HepG2 (cell line): ENCODE measurements around the gene KAT7. TPM values are rescaled to one million over a fixed set of nuclear protein-coding genes. Genes with fewer than 3 reads are reported as not detected.

Source experiments
- ATAC-seq: fragments of 200-7000 bp; cut with Tn5 transposase; 3 replicates; pipeline ENCODE4 v1.9.1; 2020; ENCODE audit warnings: mild to moderate bottlenecking, moderate library complexity
- BruUV-seq: library from RNA; stranded (reverse); fragments of 400-500 nt; replicated peaks from 2 replicates; lab custom pipeline; 2021; lab: Mats Ljungman, UMichigan
- CTCF ChIA-PET: fragments of 300-600 bp; formaldehyde crosslinking; extraction: SDS; loops from one replicate; lab custom pipeline; 2021; ENCODE audit warnings: low total read pairs, inconsistent platforms, low intra/inter-chr PET ratio; lab: Yijun Ruan, JAX
- POLR2A ChIA-PET: fragments of 350-600 bp; sonication (Branson Sonifier 250); formaldehyde crosslinking; loops from one replicate; lab custom pipeline; 2020; ENCODE audit warnings: antibody characterized with exemption, inconsistent platforms; lab: Yijun Ruan, JAX
- DNase-seq: peaks from one replicate; pipeline ENCODE4 v3.0.0-alpha.2; 2015; ENCODE audit warnings: low spot score
- FAIRE-seq: peaks from 3 replicates; lab custom pipeline; 2011; peaks lifted over from hg19 to GRCh38; lab: Jason Lieb, UNC
- H2AFZ ChIP-seq: one replicate; pipeline ENCODE4 v1.6.1; 2011; ENCODE audit warnings: low read length, inconsistent platforms
- H3K27ac ChIP-seq: fragments of 300-600 bp; 3 replicates; pipeline ENCODE4 v1.8.0; 2011; ENCODE audit warnings: mixed run types, mild to moderate bottlenecking, mixed read lengths, low read length, inconsistent platforms; ENCODE audit not compliant: insufficient read depth; ENCODE audit errors: extremely low read length
- H3K27me3 ChIP-seq, 2 experiments: fragments of 200-600 bp in 1 of 2; 2 replicates in 1 of 2; 3 replicates in 1 of 2; pipeline versions ENCODE4 v1.6.0 to v1.8.0; 2011; ENCODE audit warnings: low read length in 2 of 2, mild to moderate bottlenecking in 2 of 2, moderate library complexity in 2 of 2, inconsistent platforms in 1 of 2; ENCODE audit not compliant: insufficient read depth in 2 of 2, control insufficient read depth in 1 of 2
- H3K36me3 ChIP-seq, 2 experiments: fragments of 200-600 bp in 1 of 2; replicated peaks in 1 of 2; 2 replicates in 1 of 2; 3 replicates in 1 of 2; pipeline versions ENCODE4 v1.5.1 to v1.8.0; 2011; ENCODE audit warnings: low read length in 2 of 2, inconsistent platforms in 1 of 2; ENCODE audit not compliant: insufficient read depth in 2 of 2, control insufficient read depth in 1 of 2
- H3K4me1 ChIP-seq: 2 replicates; pipeline ENCODE4 v1.5.1; 2012; ENCODE audit warnings: low read length, inconsistent platforms; ENCODE audit not compliant: insufficient read depth
- H3K4me2 ChIP-seq: 2 replicates; pipeline ENCODE4 v1.6.0; 2011; ENCODE audit warnings: low read depth, low read length, inconsistent platforms
- H3K4me3 ChIP-seq, 3 experiments: fragments of 200-600 bp in 1 of 3; sonication (generic), shearing (Covaris generic) in 1 of 3; replicated peaks in 1 of 3; 2 replicates each; pipeline ENCODE4 v1.5.1; 2011 to 2016; ENCODE audit warnings: low read length in 3 of 3, inconsistent platforms in 2 of 3, low read depth in 2 of 3, mild to moderate bottlenecking in 2 of 3, control low read depth in 1 of 3, mixed read lengths in 1 of 3; ENCODE audit not compliant: insufficient read depth in 1 of 3
- H3K79me2 ChIP-seq: one replicate; pipeline ENCODE4 v1.6.1; 2011; ENCODE audit warnings: low read length, inconsistent platforms; ENCODE audit not compliant: insufficient read depth
- H3K9ac ChIP-seq: 2 replicates; pipeline ENCODE4 v1.6.0; 2011; ENCODE audit warnings: mild to moderate bottlenecking, low read depth, low read length, inconsistent platforms; ENCODE audit not compliant: insufficient read depth
- H3K9me3 ChIP-seq: 2 replicates; pipeline ENCODE4 v1.5.1; 2012; ENCODE audit warnings: mild to moderate bottlenecking, low read length
- H4K20me1 ChIP-seq: 2 replicates; pipeline ENCODE4 v1.6.0; 2011; ENCODE audit warnings: inconsistent platforms, mild to moderate bottlenecking, low read length, moderate library complexity; ENCODE audit not compliant: insufficient read depth
- BRD4 ChIP-seq: sonication (generic); formaldehyde crosslinking; IDR thresholded peaks from 2 replicates; pipeline ENCODE4 v1.4.0; 2020; ENCODE audit warnings: missing genetic modification reagents
- CEBPG ChIP-seq: IDR thresholded peaks from 2 replicates; pipeline ENCODE4 v1.6.1; 2016
- CREB1 ChIP-seq, 2 experiments: fragments of 450-650 bp in 1 of 2; IDR thresholded peaks; 2 replicates each; pipeline ENCODE4 v1.6.1; 2016 to 2017; ENCODE audit warnings: control low read depth in 1 of 2, mild to moderate bottlenecking in 1 of 2, missing compliant biosample characterization in 1 of 2, missing genetic modification characterization in 1 of 2
- HOXA7 ChIP-seq: sonication (generic); formaldehyde crosslinking; IDR thresholded peaks from 2 replicates; pipeline ENCODE4 v1.8.1; 2022; ENCODE audit warnings: mild to moderate bottlenecking, missing genetic modification reagents, moderate library complexity
- MYNN ChIP-seq: sonication (generic); formaldehyde crosslinking; IDR thresholded peaks from 2 replicates; pipeline ENCODE4 v1.4.0; 2020; ENCODE audit warnings: mild to moderate bottlenecking, low read depth, missing genetic modification reagents
- NFYC ChIP-seq: IDR thresholded peaks from 2 replicates; pipeline ENCODE4 v1.6.1; 2016; ENCODE audit warnings: missing genetic modification reagents, missing compliant biosample characterization
- RFXAP ChIP-seq: sonication (generic); formaldehyde crosslinking; IDR thresholded peaks from 2 replicates; pipeline ENCODE4 v1.4.0; 2020; ENCODE audit warnings: missing genetic modification reagents, borderline replicate concordance
- SIN3A ChIP-seq: IDR thresholded peaks from 2 replicates; pipeline ENCODE4 v1.6.1; 2011; ENCODE audit warnings: low read depth, mild to moderate bottlenecking, control low read depth, low read length, borderline replicate concordance
- ZFY ChIP-seq: sonication (generic); formaldehyde crosslinking; IDR thresholded peaks from 2 replicates; pipeline ENCODE4 v1.4.0; 2020; ENCODE audit warnings: missing genetic modification reagents
- ZNF260 ChIP-seq: sonication (generic); formaldehyde crosslinking; IDR thresholded peaks from 2 replicates; pipeline ENCODE4 v1.4.0; 2020; ENCODE audit warnings: missing genetic modification reagents, low read depth, mild to moderate bottlenecking, borderline replicate concordance
- ZNF335 ChIP-seq: sonication (generic); formaldehyde crosslinking; IDR thresholded peaks from 2 replicates; pipeline ENCODE4 v1.4.0; 2020; ENCODE audit warnings: missing genetic modification reagents
- ZNF354B ChIP-seq: sonication (generic); formaldehyde crosslinking; IDR thresholded peaks from 2 replicates; pipeline ENCODE4 v1.8.0; 2022; ENCODE audit warnings: mild to moderate bottlenecking, missing genetic modification reagents
- ZNF484 ChIP-seq: sonication (generic); formaldehyde crosslinking; IDR thresholded peaks from 2 replicates; pipeline ENCODE4 v1.5.1; 2020; ENCODE audit warnings: mild to moderate bottlenecking, low read depth, missing genetic modification reagents, borderline replicate concordance
- in situ Hi-C: cut with HindIII; loops from 2 replicates; pipeline ENCODE4 v1.10.0; 2017; ENCODE audit warnings: low pct_unique_long_range_greater_than_20kb; ENCODE audit not compliant: extremely low pct_ligation_motif_present
- intact Hi-C: fragments of 100-400 bp; cut with micrococcal nuclease; formaldehyde crosslinking; loops from one replicate; pipeline ENCODE4 v1.10.0; 2022; ENCODE audit not compliant: unreplicated experiment
- polyA plus RNA-seq, 8 experiments: library from polyadenylated mRNA; depleted of rRNA in 3 of 8; stranded (reverse) in 7 of 8; unstranded in 1 of 8; fragments of >200 nt; fragmentation: Illumina TruSeq in 4 of 8; extraction: Trizol in 4 of 8; gene quantifications; 2 replicates each; pipeline versions ENCODE4 v1.2.1 to v1.2.3, GENCODE V29; 2011 to 2016; ENCODE audit warnings: low read depth in 4 of 8, missing spikeins in 1 of 8, mixed read lengths in 1 of 8; ENCODE audit not compliant: insufficient read depth in 1 of 8
- total RNA-seq, 5 experiments: library from RNA; depleted of rRNA; stranded (reverse); fragments of >200 nt; fragmentation: Illumina TruSeq; extraction: Trizol; gene quantifications; 2 replicates each; pipeline ENCODE4 v1.2.3, GENCODE V29; 2016; ENCODE audit warnings: low read depth in 1 of 5
- TF ChIP-seq, protein P1 (sequence below): sonication (generic); formaldehyde crosslinking; IDR thresholded peaks from 2 replicates; pipeline ENCODE4 v1.4.0; 2020; ENCODE audit warnings: missing genetic modification reagents
- TF ChIP-seq, protein P2 (sequence below): IDR thresholded peaks from 2 replicates; pipeline ENCODE4 v1.6.1; 2016; ENCODE audit warnings: low read depth, control low read depth
- TF ChIP-seq, protein P3 (sequence below): sonication (generic); formaldehyde crosslinking; IDR thresholded peaks from 2 replicates; pipeline ENCODE4 v1.5.0; 2020; ENCODE audit warnings: mild to moderate bottlenecking, missing genetic modification reagents

The KAT7 gene
- total and polyA plus RNA-seq, 2 of the 13 experiments (the other 11 are each of a cell fraction or from before 2014, with no cell fraction given) = 21.2 to 39.2 TPM

DNA sequence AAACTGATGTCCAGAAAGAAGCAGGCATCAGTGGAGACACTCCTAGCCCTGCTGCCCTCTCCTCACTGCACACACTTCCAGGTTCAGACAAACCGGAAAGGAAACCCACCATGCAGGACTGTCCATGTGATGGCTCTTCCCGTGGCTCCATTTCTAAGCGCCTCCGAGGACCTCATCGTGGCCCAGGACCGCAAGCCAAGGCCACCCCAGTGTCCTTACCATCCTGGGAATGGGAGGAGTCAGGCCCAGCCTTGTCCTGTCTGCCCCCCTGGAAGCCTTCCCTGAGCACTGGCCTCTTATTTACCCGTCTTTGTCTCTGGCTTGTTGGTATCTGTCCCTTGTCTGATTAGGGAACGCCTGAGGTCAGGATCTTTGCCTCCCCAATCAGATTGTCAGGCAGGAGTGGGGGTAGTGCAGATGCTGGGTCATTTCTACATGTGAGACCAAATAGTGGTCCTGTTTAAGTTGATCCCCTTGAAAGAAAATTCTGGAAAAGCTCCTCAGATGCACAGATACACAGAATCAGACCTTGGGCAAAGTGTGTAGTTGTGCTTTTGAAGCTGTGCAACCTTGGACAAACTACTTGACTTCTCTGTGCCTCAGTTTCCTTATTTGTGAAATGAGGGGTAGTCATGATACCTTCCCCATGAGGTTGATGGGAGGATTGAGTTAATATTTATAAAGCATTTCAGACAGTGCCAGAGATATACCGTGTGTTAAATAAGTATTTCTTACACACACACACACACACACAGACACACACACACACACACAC is 58.6 kb downstream of the KAT7 start (continued):
- TF ChIP-seq RFXAP (CRISPR knock-in tag) (no peak), CREB1 (IDR thresholded peaks at IDR 0.05) (no peak), CREB1 (CRISPR knock-in tag; IDR thresholded peaks at IDR 0.05) (no peak), ZNF260 (CRISPR knock-in tag) (no peak), ZNF484 (no peak), HOXA7 (CRISPR knock-in tag) (no peak), SIN3A (no peak), ZNF354B (CRISPR knock-in tag) (no peak), NFYC (CRISPR knock-in tag) (no peak)
- TF ChIP-seq, protein P1, sequence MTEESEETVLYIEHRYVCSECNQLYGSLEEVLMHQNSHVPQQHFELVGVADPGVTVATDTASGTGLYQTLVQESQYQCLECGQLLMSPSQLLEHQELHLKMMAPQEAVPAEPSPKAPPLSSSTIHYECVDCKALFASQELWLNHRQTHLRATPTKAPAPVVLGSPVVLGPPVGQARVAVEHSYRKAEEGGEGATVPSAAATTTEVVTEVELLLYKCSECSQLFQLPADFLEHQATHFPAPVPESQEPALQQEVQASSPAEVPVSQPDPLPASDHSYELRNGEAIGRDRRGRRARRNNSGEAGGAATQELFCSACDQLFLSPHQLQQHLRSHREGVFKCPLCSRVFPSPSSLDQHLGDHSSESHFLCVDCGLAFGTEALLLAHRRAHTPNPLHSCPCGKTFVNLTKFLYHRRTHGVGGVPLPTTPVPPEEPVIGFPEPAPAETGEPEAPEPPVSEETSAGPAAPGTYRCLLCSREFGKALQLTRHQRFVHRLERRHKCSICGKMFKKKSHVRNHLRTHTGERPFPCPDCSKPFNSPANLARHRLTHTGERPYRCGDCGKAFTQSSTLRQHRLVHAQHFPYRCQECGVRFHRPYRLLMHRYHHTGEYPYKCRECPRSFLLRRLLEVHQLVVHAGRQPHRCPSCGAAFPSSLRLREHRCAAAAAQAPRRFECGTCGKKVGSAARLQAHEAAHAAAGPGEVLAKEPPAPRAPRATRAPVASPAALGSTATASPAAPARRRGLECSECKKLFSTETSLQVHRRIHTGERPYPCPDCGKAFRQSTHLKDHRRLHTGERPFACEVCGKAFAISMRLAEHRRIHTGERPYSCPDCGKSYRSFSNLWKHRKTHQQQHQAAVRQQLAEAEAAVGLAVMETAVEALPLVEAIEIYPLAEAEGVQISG (CRISPR knock-in tag) = no peak

DNA sequence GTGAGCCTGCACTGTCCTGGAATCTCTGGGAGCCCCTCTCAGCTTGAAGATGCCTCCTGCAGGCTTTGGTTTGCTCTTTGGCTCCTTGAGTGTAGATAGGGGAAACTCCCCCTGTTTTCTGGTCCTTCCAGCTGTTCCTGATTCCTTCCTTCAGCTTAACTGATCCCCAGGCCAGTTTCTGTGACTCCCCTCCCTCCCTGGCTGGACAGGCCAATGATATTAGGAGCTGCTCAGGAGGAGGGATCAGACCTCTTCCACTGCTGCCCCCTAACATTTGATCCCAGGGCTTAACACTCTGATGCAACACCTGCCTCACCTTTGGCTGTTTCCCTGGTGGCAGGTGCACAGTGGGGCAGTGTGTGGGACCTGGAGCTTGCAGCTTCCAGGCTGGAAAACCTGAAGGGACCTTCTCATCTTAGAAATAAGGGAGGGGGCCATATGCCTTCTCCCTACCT is 59.6 kb downstream of the KAT7 start, which contains the start of gene TAC4:
Gene TAC4 (minus strand): TSS at position 51 of the 455 bp plus-strand sequence. CDS start 52 bp downstream, outside the sequence.
- CTCF ChIA-PET = no interaction called here
- Histone ChIP-seq H3K9me3 (no peaks in the 10 kb centered on the region), H3K4me1 (peaks cover 37% of the 10 kb centered on the region), H3K79me2 (no peaks in the 10 kb centered on the region), H3K36me3 (no peaks in the 10 kb centered on the region), H3K27ac (no peak within 1 kb of the TSS), H3K4me3 (no peak within 1 kb of the TSS), H4K20me1 (peaks cover 3% of the 10 kb centered on the region; the same call in 1 of the 2 replicates), H2AFZ (no peak within 1 kb of the TSS), H3K27me3 (peaks cover 4 to 24% of the 10 kb centered on the region in 2 experiments; a peak in 4 of 5 replicates), H3K9ac (no peak within 1 kb of the TSS), H3K4me2 (no peak within 1 kb of the TSS)
- DNase-seq = no peak
- TF ChIP-seq, protein P2, sequence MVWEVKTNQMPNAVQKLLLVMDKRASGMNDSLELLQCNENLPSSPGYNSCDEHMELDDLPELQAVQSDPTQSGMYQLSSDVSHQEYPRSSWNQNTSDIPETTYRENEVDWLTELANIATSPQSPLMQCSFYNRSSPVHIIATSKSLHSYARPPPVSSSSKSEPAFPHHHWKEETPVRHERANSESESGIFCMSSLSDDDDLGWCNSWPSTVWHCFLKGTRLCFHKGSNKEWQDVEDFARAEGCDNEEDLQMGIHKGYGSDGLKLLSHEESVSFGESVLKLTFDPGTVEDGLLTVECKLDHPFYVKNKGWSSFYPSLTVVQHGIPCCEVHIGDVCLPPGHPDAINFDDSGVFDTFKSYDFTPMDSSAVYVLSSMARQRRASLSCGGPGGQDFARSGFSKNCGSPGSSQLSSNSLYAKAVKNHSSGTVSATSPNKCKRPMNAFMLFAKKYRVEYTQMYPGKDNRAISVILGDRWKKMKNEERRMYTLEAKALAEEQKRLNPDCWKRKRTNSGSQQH (CRISPR knock-in tag) = no peak
- TF ChIP-seq, protein P3, sequence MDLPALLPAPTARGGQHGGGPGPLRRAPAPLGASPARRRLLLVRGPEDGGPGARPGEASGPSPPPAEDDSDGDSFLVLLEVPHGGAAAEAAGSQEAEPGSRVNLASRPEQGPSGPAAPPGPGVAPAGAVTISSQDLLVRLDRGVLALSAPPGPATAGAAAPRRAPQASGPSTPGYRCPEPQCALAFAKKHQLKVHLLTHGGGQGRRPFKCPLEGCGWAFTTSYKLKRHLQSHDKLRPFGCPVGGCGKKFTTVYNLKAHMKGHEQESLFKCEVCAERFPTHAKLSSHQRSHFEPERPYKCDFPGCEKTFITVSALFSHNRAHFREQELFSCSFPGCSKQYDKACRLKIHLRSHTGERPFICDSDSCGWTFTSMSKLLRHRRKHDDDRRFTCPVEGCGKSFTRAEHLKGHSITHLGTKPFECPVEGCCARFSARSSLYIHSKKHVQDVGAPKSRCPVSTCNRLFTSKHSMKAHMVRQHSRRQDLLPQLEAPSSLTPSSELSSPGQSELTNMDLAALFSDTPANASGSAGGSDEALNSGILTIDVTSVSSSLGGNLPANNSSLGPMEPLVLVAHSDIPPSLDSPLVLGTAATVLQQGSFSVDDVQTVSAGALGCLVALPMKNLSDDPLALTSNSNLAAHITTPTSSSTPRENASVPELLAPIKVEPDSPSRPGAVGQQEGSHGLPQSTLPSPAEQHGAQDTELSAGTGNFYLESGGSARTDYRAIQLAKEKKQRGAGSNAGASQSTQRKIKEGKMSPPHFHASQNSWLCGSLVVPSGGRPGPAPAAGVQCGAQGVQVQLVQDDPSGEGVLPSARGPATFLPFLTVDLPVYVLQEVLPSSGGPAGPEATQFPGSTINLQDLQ (CRISPR knock-in tag) = no peak
- TF ChIP-seq CEBPG (peak; percentile 54), BRD4 (CRISPR knock-in tag) (no peak), ZNF335 (no peak), MYNN (CRISPR knock-in tag) (no peak), ZFY (CRISPR knock-in tag) (no peak)
- intact Hi-C loops (no loop called here), in situ Hi-C loops (loop anchor here (5.0 kb wide), 1 partner anchor 281 kb away; no protein-coding TSS in a partner anchor)
- no TSS peak for BruUV-seq
- POLR2A ChIA-PET = no interaction called here
- no peak for FAIRE-seq
- ATAC-seq = peak; percentile 8; the same call in 1 of the 3 replicates
